Stimulated activated CD4-positive, alpha-beta T cell treated with anti-CD3 and anti-CD28 coated beads, Interleukin-2, amount 100 ng/mL, for 4 hours (primary cell): ENCODE data around the gene MACROD2.
"Not testable (repeated sequence)": the region's sequence is repeated elsewhere in the genome, so short reads cannot be mapped to it uniquely, and the experiment has no call there.

Experiments used
- DNase-seq: peaks from one replicate; pipeline ENCODE4 v3.0.0-alpha.2; 2020; ENCODE audit warnings: low read depth

The MACROD2 gene

DNA sequence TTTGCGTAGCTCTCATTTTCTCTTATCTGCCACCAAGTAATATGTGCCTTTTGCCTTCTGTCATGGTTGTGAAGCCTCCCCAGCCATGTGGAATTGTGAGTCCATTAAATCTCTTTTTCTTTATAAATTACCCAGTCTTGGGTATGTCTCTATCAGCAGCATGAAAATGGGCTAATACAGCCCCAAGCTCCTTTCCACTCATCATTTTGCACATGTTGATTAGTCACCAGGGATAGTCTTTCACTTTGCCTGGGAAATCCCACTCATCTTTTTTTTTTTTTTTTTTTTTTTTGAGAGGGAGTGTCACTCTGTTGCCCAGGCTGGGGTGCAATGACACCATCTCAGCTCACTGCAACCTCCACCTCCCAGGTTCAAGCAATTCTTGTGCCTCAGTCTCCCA, 1541.9 kb downstream of the MACROD2 start:
- not testable (repeated sequence) for DNase-seq

- no peak for DNase-seq
Observed at GRCh38 chr20:15542655-15543054, 1547.3 kb downstream of the MACROD2 start.

GRCh38 chr20:15544742-15545141, 1549.4 kb downstream of the MACROD2 start:
- DNase-seq, result no peak

DNA sequence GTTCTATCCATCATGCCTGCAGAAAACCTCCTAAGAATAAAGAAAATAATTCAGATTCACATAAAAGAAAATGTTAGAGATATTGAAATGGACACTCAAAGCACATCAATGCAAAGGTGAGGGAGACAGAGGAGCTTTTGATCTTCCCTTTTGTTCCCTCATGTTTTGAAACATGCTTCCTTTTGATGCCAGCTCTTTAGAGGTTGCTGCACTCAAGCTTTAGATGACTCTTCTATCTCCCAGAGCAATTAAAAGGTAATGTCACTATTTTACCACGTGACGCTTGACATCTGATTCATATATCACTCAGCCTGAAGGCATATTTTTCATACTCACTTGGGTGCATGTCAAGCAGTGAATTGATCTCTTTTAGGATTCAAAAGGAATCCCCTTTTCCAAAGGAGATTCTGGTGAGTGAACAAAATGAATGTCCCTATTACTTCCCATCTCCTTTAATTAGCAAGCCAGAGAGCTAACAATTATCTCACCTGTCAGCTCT, 1551.3 kb downstream of the MACROD2 start:
- DNase-seq, result no peak

- no peak for DNase-seq
Observed at GRCh38 chr20:15547119-15547518, 1551.8 kb downstream of the MACROD2 start.

DNA sequence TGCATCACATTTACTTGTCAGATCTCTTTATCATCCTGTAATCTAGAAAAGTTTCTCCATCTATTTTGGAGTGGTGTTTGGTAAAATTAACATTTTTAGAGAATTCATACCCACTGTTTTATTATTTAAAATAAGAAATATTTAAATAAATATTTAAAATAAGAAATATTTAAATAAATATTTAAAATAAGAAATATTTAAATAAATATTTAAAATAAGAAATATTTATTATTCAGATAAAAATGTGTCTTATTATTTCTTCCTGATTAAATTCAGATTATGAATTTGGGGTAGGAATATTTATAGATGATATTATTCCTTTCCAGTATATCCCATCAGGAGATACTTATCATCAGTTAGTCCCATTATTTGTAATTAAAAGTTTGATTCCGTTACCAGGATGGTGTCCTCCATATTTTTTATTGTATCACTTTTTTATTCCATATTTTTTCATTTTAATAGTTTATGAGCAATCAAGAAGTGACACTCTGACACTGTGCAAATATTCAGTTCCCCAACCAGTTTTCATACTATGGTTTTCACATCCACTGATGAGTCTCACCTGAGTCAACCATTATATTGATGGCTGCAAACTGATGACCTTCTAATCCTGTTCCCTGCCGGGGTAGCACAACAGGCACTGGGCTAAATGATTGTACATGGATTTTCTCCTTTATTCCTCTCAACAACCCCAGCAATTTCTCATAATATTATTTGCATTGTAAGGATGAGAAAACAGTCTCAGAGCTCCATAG, 1555.0 kb downstream of the MACROD2 start:
- DNase-seq, result no peak

DNA sequence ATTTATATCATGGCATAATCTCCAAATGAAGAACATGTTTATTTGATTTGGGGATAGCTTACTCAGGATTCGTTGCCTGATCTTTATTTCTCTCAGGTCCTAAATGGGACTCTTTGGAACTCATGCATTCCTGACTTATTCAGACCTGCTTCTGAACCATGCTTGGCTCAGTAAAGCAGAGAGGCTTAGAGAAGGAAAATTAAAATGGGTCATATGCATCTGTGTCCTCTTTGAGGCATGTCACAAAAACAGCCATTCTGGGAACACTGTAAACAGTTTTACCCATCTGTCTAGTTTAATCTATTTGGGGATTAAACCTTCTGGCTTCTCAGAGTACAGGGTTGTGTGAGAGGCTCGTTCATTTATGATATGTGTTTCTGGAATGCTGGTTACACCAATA, 1560.6 kb downstream of the MACROD2 start:
- no peak for DNase-seq

DNA sequence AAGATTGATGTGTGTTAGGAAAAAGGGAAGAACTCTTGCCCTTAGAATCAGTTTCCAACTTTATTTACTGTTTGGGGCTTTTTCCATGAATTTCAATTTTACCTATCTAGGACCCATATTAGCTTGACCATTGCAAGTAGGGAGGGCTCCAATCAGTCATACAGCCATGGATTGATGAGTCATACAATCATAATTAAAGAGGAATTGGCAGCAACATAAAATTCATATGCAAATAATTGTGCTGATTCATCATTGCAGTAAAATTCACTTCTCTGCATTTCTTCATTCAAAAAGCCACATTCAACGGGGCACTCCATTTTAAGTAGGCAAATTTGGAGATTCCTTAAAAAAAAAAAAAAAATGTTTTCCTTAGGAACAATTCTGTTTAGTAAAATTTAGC, 1561.6 kb downstream of the MACROD2 start:
- no peak for DNase-seq

DNA sequence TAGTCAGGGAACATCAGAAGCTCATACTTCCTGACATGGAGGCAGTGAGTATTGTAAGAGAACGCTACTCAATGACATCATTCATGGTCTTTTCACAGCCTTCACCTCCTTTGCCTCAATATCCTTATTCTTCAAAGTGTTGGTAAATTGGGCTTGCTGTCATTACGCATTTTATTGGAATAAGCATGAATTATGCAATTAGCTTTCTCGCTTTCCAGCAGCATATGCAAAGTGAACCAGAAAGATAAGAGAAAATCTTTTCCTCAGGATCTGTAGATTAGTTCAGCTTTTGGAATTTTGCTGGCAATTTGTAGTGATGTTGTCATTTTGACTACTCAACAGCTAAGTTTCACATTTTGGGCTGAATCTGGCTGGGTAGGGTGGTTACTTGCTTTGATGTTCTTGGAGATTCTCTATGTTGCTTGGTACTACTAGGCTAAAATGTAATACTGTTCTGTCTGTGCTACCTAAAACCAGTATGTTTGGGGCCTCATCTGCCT, 1565.8 kb downstream of the MACROD2 start:
- DNase-seq, result no peak

DNA sequence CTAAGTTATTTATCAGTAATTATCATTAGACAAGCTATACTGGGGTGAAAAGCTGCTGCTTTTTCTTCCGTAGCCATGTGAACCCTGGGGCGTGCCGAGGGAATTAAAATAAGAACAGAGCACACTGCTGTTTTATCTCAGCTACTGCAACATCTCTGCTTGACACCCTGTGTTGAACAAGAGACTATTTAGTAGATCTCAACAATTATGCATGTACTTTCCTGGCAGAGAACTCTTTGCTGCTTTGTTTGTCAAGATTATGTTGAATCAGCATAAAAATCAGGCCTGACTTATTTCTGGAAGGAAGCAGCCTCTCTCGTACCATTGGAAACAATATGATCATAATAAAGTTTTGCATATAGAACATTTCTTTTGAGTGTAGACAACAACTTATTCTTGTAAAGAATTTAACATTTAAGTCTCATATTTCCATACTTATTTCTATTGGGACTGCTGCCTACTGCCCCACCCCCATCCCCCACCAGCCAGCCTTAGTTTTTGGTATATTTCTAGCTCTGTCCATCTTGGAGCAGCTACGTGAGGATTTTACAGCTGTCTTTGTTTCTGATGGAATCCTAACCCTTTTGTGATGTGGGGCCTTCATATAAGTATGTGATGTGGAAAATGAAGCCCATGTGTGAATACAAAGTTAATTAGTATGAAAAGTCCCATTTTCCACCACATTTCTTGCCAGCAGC, 1566.5 kb downstream of the MACROD2 start:
- no peak for DNase-seq

- DNase-seq, result no peak
Observed at GRCh38 chr20:15563836-15564235, 1568.5 kb downstream of the MACROD2 start.

DNA sequence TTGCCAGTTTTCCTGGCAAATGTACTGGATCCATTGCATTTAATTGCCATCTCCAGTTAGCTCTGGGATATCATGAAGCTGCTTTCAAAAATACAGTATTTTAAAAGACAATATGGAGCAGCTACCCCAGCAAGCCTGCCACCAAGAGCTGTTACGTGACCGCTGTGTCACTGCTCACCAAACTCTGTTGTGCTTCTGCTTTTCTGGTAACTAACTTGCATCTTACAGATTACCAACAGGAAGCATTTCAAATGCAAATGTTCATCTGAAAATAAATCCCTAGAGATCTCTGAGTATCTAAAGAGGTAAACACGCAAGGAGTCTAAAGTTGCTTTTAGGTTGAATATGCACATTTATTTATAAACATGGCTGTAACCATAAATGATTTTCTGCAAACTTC, 1569.7 kb downstream of the MACROD2 start:
- no peak for DNase-seq

DNA sequence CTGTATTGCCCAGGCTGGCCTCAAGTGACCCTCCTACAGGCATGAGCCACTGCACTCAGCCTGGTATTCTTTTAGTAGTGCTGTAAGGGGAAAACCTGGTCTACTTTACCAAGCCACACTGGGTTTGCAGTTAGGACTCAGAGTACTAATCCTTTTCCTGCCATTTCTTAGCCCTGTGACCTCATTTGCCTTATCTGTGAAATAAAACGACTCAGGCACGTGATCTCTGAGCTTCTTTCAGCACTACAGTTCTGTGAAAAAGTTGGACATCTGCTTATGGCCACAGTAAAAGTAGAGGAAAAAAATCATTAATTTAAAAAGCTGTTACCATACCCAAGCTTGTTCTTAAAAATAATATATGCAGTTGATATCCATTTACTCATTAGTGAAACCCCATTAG, 1570.5 kb downstream of the MACROD2 start:
- DNase-seq, result no peak

DNA sequence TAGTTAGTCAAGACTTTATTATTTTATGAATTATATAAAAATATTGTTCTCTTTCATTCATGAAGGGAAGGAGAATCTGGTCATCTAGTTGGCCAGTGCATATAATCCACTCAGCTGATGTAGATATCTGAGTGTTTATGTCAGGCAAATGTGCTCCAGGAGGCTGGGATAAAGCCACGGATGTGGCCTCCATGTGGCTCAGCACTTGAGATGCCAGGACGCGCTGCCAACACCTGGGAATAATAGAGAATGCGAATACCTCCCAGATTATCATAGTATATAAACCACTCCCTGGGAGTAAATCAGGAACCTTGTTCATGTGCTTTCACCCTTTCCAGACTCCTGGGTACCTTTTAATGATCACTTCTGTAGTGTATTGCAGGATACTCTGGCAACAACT, 1571.9 kb downstream of the MACROD2 start:
- DNase-seq, result no peak

GRCh38 chr20:15570156-15570555, 1574.8 kb downstream of the MACROD2 start:
- no peak for DNase-seq

GRCh38 chr20:15571056-15571455, 1575.7 kb downstream of the MACROD2 start:
- no peak for DNase-seq

- no peak for DNase-seq
Observed at GRCh38 chr20:15575255-15575654, 1579.9 kb downstream of the MACROD2 start.

DNA sequence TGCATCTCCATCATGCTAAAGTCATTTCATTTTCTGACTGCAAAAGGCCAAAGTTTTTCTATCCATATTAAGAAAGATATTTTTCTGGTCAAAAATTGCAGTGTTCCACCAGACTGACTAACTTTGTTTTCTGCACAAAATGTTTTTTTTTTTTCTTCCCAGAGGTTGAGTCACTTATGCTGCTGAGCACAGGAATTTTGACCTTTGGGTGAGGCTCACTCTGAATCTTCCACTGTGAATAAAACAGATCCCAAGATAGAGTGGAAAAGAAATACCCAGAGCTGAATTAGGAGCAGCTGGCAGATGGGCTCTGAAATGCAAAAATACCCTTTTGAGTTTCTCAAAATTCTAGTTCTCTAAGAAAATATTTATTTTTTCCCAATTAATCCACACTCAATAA, 1581.1 kb downstream of the MACROD2 start:
- no peak for DNase-seq

DNA sequence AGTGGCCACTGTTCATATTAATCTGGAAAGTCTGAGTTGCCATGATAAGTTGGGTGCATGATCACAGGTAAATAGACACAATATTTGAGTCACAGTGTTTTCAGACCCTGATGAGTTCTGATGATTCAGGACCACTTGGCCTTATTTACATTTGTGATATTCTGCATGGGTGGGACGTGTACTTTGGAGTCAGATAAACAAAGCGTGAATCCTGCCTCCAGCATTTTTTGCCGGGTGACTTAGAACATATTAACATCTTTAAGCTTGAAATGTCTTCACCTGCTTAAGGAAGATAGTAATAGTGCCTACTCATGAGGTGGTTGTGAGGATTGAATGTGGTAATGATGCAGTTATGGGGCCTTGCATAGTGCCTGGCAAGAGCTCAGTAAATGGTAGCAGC, 1582.8 kb downstream of the MACROD2 start:
- DNase-seq, result no peak

GRCh38 chr20:15579688-15580087, 1584.4 kb downstream of the MACROD2 start:
- no peak for DNase-seq

- DNase-seq, result no peak
Observed at GRCh38 chr20:15582146-15582760, 1586.9 kb downstream of the MACROD2 start.

DNA sequence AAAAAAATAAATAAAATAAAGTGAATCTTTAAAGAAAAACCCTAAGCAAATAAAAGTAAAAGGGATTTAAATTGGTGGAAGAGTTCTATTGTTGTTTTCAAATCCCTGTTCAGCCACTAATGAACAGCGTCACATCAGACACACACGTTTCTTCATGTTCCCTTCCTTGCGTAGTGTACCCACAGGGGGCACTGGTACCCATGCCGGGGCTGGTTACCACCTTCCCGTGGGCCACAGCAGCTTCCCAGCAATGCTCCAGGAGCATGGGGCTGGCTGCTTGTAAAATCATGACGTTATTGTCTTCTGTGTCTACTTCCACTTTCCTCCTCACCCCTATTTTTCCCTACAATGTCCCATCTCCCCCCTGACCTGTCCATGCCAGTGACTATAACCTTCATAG, 1589.2 kb downstream of the MACROD2 start:
- no peak for DNase-seq

- no peak for DNase-seq
Observed at GRCh38 chr20:15593081-15593480, 1597.8 kb downstream of the MACROD2 start.
